SU-DHL-6 (cell line): ENCODE measurements around the gene ZBTB38.

Source experiments
- CTCF ChIP-seq: fragments of 200-600 bp; sonication (generic); IDR thresholded peaks from one replicate; pipeline ENCODE4 v1.5.1; 2017; ENCODE audit warnings: antibody characterized with exemption, mild to moderate bottlenecking, low read length, moderate library complexity; ENCODE audit not compliant: insufficient read depth, poor library complexity, severe bottlenecking
- EZH2phosphoT487 ChIP-seq: fragments of 200-600 bp; sonication (generic), shearing (Covaris generic); conservative IDR thresholded peaks from 2 replicates; pipeline ENCODE4 v1.6.1; 2018; ENCODE audit warnings: mild to moderate bottlenecking, antibody characterized with exemption, low read length, moderate library complexity, mixed read lengths

- TF ChIP-seq CTCF (no peak), EZH2phosphoT487 (no peak)
These were observed 21.9 kb upstream of the ZBTB38 start for GRCh38 chr3:141346418-141346817.
